GM23338 (cell line): ENCODE measurements around the gene GHR. TPM values are rescaled to one million over a fixed set of nuclear protein-coding genes. Genes with fewer than 3 reads are reported as not detected.

Experiments
- ATAC-seq: fragments of 200-7000 bp; cut with Tn5 transposase; 3 replicates; pipeline ENCODE4 v1.9.1; 2020
- DNase-seq: peaks from one replicate; pipeline ENCODE4 v3.0.0-alpha.2; 2015; ENCODE audit warnings: low spot score
- H2AFZ ChIP-seq: fragments of 200-600 bp; sonication (generic); 2 replicates; pipeline ENCODE4 v1.8.0; 2016; ENCODE audit warnings: antibody characterized with exemption, mild to moderate bottlenecking, moderate library complexity
- H3F3A ChIP-seq: fragments of 200-600 bp; sonication (generic); replicated peaks from 2 replicates; pipeline ENCODE4 v1.8.0; 2017; ENCODE audit warnings: antibody characterized with exemption, mixed run types, low read depth
- H3K27ac ChIP-seq: fragments of 200-600 bp; sonication (generic); 2 replicates; pipeline ENCODE4 v1.6.1; 2016; ENCODE audit warnings: low read depth
- H3K27me3 ChIP-seq: fragments of 200-600 bp; sonication (generic); 2 replicates; pipeline ENCODE4 v1.8.0; 2016; ENCODE audit warnings: mild to moderate bottlenecking, mixed run types, moderate library complexity; ENCODE audit not compliant: insufficient read depth
- H3K36me3 ChIP-seq: fragments of 200-600 bp; sonication (generic); 2 replicates; pipeline ENCODE4 v1.8.0; 2016; ENCODE audit warnings: mild to moderate bottlenecking; ENCODE audit not compliant: insufficient read depth
- H3K4me1 ChIP-seq: fragments of 200-600 bp; sonication (generic); 2 replicates; pipeline ENCODE4 v1.8.0; 2016; ENCODE audit warnings: mild to moderate bottlenecking, moderate library complexity; ENCODE audit not compliant: insufficient read depth
- H3K4me2 ChIP-seq: fragments of 200-600 bp; sonication (generic); 2 replicates; pipeline ENCODE4 v1.7.1; 2017; ENCODE audit warnings: mixed run types
- H3K4me3 ChIP-seq: fragments of 200-600 bp; sonication (generic); 2 replicates; pipeline ENCODE4 v1.6.1; 2016; ENCODE audit warnings: mixed run types
- H3K79me2 ChIP-seq: fragments of 200-600 bp; sonication (generic); replicated peaks from 2 replicates; pipeline ENCODE4 v1.8.0; 2017; ENCODE audit warnings: mild to moderate bottlenecking; ENCODE audit not compliant: insufficient read depth
- H3K9me2 ChIP-seq: fragments of 200-600 bp; sonication (generic); 2 replicates; pipeline ENCODE4 v1.8.0; 2017; ENCODE audit not compliant: insufficient read depth
- H4K20me1 ChIP-seq: fragments of 200-600 bp; sonication (generic); replicated peaks from 2 replicates; pipeline ENCODE4 v1.8.0; 2017; ENCODE audit warnings: mild to moderate bottlenecking; ENCODE audit not compliant: insufficient read depth
- H3K27ac Mint-ChIP-seq: 2 replicates; pipeline ENCODE4 v1.8.0; 2020; ENCODE audit warnings: inconsistent platforms, mild to moderate bottlenecking, moderate library complexity, mixed read lengths
- H3K27me3 Mint-ChIP-seq: 3 replicates; pipeline ENCODE4 v1.8.0; 2022; ENCODE audit warnings: low read depth, mild to moderate bottlenecking, moderate library complexity, mixed read lengths, inconsistent platforms; ENCODE audit not compliant: insufficient read depth, poor library complexity
- H3K36me3 Mint-ChIP-seq: 3 replicates; pipeline ENCODE4 v1.8.0; 2021; ENCODE audit warnings: low read depth, mild to moderate bottlenecking, inconsistent platforms, moderate library complexity, mixed read lengths
- H3K4me1 Mint-ChIP-seq: 3 replicates; pipeline ENCODE4 v1.8.0; 2020; ENCODE audit warnings: mild to moderate bottlenecking, inconsistent platforms, mixed read lengths
- H3K4me3 Mint-ChIP-seq: 3 replicates; pipeline ENCODE4 v1.8.0; 2021; ENCODE audit warnings: moderate library complexity, mild to moderate bottlenecking, inconsistent platforms, mixed read lengths
- H3K9me3 Mint-ChIP-seq: 3 replicates; pipeline ENCODE4 v1.8.0; 2020; ENCODE audit warnings: moderate library complexity, mild to moderate bottlenecking, inconsistent platforms, mixed read lengths
- NANOG ChIP-seq: IDR thresholded peaks from 2 replicates; pipeline ENCODE4 v1.6.1; 2016; ENCODE audit warnings: antibody characterized with exemption, borderline replicate concordance
- polyA plus RNA-seq: library from polyadenylated mRNA; unstranded; fragments of >200 nt; fragmentation: Nextera tagmentation; extraction: Ambion mirVana; gene quantifications from 2 replicates; pipeline ENCODE4 v1.2.1, GENCODE V29; 2016
- total RNA-seq: library from RNA; depleted of rRNA; stranded (reverse); fragments of >200 nt; shearing (Covaris generic); gene quantifications from 2 replicates; pipeline ENCODE4 v1.2.3, GENCODE V29; 2014
- TF ChIP-seq, protein P1 (sequence below): IDR thresholded peaks from one replicate; pipeline ENCODE4 v1.6.1; 2018; ENCODE audit warnings: antibody characterized with exemption; ENCODE audit not compliant: unreplicated experiment
- TF ChIP-seq, protein P2 (sequence below): fragments of 250-450 bp; sonication (Bioruptor Pico); IDR thresholded peaks from 2 replicates; pipeline ENCODE4 v1.5.0; 2020; ENCODE audit warnings: mild to moderate bottlenecking, moderate library complexity
- TF ChIP-seq, protein P3 (sequence below), 2 experiments: fragments of 200-600 bp in 1 of 2; sonication (generic) in 1 of 2; conservative IDR thresholded peaks; 2 replicates each; pipeline versions ENCODE4 v1.5.1 to v1.6.1; 2016 to 2017; ENCODE audit warnings: antibody characterized with exemption in 2 of 2, low read depth in 2 of 2, mild to moderate bottlenecking in 2 of 2, moderate library complexity in 1 of 2

GHR gene
- total and polyA plus RNA-seq, 2 experiments from 2014 or later, result 0.21 to 1.9 TPM

DNA sequence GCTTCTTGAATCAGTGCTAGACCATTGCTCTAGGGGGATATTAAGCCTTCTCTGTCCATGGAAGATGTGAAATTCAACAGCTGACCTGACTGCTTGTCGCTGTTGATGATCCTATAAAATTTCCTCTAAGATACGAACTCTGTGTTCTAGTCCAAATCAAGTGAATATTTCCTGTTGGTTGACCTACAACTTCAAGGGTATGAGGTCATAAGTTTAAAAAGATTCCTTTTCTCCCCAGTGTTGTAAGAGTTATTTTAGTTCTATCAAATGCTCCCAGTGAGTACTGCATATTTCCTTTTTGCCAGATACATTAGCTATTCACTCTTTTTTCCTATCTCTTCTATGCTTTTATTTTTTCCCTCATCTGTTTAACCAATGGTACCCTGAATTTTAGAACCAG is 230.5 kb downstream of the GHR start:
- Histone ChIP-seq H4K20me1 (no peaks in the 10 kb centered on the region), H3K27ac (no peak overlapping the region), H3K27me3 (no peaks in the 10 kb centered on the region), H3K4me1 (no peaks in the 10 kb centered on the region), H3K79me2 (no peaks in the 10 kb centered on the region), H2AFZ (no peak overlapping the region), H3K36me3 (no peaks in the 10 kb centered on the region; the same call in 1 of the 2 replicates), H3F3A (no peaks in the 10 kb centered on the region), H3K9me2 (no peaks in the 10 kb centered on the region), H3K4me2 (no peak overlapping the region), H3K4me3 (no peak overlapping the region)
- Mint-ChIP-seq H3K36me3 (no peaks in the 10 kb centered on the region), H3K4me3 (no peak overlapping the region), H3K27me3 (no peaks in the 10 kb centered on the region), H3K27ac (no peak overlapping the region), H3K4me1 (peaks cover 7% of the 10 kb centered on the region; the same call in 2 of the 3 replicates), H3K9me3 (peaks cover 10% of the 10 kb centered on the region)
- no peak for TF ChIP-seq NANOG
- TF ChIP-seq, protein P1, sequence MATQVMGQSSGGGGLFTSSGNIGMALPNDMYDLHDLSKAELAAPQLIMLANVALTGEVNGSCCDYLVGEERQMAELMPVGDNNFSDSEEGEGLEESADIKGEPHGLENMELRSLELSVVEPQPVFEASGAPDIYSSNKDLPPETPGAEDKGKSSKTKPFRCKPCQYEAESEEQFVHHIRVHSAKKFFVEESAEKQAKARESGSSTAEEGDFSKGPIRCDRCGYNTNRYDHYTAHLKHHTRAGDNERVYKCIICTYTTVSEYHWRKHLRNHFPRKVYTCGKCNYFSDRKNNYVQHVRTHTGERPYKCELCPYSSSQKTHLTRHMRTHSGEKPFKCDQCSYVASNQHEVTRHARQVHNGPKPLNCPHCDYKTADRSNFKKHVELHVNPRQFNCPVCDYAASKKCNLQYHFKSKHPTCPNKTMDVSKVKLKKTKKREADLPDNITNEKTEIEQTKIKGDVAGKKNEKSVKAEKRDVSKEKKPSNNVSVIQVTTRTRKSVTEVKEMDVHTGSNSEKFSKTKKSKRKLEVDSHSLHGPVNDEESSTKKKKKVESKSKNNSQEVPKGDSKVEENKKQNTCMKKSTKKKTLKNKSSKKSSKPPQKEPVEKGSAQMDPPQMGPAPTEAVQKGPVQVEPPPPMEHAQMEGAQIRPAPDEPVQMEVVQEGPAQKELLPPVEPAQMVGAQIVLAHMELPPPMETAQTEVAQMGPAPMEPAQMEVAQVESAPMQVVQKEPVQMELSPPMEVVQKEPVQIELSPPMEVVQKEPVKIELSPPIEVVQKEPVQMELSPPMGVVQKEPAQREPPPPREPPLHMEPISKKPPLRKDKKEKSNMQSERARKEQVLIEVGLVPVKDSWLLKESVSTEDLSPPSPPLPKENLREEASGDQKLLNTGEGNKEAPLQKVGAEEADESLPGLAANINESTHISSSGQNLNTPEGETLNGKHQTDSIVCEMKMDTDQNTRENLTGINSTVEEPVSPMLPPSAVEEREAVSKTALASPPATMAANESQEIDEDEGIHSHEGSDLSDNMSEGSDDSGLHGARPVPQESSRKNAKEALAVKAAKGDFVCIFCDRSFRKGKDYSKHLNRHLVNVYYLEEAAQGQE, result no peak
- TF ChIP-seq, protein P2, sequence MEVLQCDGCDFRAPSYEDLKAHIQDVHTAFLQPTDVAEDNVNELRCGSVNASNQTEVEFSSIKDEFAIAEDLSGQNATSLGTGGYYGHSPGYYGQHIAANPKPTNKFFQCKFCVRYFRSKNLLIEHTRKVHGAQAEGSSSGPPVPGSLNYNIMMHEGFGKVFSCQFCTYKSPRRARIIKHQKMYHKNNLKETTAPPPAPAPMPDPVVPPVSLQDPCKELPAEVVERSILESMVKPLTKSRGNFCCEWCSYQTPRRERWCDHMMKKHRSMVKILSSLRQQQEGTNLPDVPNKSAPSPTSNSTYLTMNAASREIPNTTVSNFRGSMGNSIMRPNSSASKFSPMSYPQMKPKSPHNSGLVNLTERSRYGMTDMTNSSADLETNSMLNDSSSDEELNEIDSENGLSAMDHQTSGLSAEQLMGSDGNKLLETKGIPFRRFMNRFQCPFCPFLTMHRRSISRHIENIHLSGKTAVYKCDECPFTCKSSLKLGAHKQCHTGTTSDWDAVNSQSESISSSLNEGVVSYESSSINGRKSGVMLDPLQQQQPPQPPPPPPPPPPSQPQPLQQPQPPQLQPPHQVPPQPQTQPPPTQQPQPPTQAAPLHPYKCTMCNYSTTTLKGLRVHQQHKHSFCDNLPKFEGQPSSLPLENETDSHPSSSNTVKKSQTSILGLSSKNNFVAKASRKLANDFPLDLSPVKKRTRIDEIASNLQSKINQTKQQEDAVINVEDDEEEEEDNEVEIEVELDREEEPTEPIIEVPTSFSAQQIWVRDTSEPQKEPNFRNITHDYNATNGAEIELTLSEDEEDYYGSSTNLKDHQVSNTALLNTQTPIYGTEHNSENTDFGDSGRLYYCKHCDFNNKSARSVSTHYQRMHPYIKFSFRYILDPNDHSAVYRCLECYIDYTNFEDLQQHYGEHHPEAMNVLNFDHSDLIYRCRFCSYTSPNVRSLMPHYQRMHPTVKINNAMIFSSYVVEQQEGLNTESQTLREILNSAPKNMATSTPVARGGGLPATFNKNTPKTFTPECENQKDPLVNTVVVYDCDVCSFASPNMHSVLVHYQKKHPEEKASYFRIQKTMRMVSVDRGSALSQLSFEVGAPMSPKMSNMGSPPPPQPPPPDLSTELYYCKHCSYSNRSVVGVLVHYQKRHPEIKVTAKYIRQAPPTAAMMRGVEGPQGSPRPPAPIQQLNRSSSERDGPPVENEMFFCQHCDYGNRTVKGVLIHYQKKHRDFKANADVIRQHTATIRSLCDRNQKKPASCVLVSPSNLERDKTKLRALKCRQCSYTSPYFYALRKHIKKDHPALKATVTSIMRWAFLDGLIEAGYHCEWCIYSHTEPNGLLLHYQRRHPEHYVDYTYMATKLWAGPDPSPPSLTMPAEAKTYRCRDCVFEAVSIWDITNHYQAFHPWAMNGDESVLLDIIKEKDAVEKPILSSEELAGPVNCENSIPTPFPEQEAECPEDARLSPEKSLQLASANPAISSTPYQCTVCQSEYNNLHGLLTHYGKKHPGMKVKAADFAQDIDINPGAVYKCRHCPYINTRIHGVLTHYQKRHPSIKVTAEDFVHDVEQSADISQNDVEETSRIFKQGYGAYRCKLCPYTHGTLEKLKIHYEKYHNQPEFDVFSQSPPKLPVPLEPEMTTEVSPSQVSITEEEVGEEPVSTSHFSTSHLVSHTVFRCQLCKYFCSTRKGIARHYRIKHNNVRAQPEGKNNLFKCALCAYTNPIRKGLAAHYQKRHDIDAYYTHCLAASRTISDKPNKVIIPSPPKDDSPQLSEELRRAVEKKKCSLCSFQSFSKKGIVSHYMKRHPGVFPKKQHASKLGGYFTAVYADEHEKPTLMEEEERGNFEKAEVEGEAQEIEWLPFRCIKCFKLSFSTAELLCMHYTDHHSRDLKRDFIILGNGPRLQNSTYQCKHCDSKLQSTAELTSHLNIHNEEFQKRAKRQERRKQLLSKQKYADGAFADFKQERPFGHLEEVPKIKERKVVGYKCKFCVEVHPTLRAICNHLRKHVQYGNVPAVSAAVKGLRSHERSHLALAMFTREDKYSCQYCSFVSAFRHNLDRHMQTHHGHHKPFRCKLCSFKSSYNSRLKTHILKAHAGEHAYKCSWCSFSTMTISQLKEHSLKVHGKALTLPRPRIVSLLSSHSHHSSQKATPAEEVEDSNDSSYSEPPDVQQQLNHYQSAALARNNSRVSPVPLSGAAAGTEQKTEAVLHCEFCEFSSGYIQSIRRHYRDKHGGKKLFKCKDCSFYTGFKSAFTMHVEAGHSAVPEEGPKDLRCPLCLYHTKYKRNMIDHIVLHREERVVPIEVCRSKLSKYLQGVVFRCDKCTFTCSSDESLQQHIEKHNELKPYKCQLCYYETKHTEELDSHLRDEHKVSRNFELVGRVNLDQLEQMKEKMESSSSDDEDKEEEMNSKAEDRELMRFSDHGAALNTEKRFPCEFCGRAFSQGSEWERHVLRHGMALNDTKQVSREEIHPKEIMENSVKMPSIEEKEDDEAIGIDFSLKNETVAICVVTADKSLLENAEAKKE (CRISPR knock-in tag), result no peak
- TF ChIP-seq, protein P3, sequence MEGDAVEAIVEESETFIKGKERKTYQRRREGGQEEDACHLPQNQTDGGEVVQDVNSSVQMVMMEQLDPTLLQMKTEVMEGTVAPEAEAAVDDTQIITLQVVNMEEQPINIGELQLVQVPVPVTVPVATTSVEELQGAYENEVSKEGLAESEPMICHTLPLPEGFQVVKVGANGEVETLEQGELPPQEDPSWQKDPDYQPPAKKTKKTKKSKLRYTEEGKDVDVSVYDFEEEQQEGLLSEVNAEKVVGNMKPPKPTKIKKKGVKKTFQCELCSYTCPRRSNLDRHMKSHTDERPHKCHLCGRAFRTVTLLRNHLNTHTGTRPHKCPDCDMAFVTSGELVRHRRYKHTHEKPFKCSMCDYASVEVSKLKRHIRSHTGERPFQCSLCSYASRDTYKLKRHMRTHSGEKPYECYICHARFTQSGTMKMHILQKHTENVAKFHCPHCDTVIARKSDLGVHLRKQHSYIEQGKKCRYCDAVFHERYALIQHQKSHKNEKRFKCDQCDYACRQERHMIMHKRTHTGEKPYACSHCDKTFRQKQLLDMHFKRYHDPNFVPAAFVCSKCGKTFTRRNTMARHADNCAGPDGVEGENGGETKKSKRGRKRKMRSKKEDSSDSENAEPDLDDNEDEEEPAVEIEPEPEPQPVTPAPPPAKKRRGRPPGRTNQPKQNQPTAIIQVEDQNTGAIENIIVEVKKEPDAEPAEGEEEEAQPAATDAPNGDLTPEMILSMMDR (conservative IDR thresholded peaks at IDR 0.05; ENCODE audit: low read depth in 2 of 2), result no peak
- no peak for DNase-seq
- ATAC-seq, result no peak
